Sigmoid colon (tissue), 4 donors: Measurements from ENCODE around the gene PGBD5.

Source experiments
- CTCF ChIP-seq, 4 experiments: fragments of 450-650 bp in 3 of 4; fragments of 200-600 bp in 1 of 4; IDR thresholded peaks; one replicate each; pipeline ENCODE4 v1.5.1; 2016 to 2019; ENCODE audit warnings: antibody characterized with exemption in 4 of 4, mild to moderate bottlenecking in 3 of 4, moderate library complexity in 2 of 4
- EP300 ChIP-seq, 4 donors: sonication (generic); formaldehyde crosslinking; IDR thresholded peaks; one replicate each; pipeline ENCODE4 v1.6.1; 2017; ENCODE audit warnings: antibody characterized with exemption in 4 of 4
- POLR2A ChIP-seq, 2 donors: fragments of 450-650 bp; IDR thresholded peaks; one replicate each; pipeline ENCODE4 v1.6.1; 2016; ENCODE audit warnings: antibody characterized with exemption in 2 of 2, mild to moderate bottlenecking in 2 of 2, moderate library complexity in 2 of 2
- POLR2AphosphoS5 ChIP-seq, 4 donors: sonication (generic); formaldehyde crosslinking; IDR thresholded peaks; one replicate each; pipeline ENCODE4 v1.6.1; 2017; ENCODE audit warnings: antibody characterized with exemption in 4 of 4

GRCh38 chr1:230314142-230314470, 112.0 kb downstream of the PGBD5 start:
- TF ChIP-seq POLR2AphosphoS5 (IDR thresholded peaks at IDR 0.05): no peak
- no peak for TF ChIP-seq CTCF (IDR thresholded peaks at IDR 0.05)
- TF ChIP-seq POLR2A (IDR thresholded peaks at IDR 0.05): no peak
- TF ChIP-seq EP300 (IDR thresholded peaks at IDR 0.05): no peak
